Stimulated activated CD4-positive, alpha-beta T cell treated with anti-CD3 and anti-CD28 coated beads, TNF-alpha, amount 100 ng/mL, for 4 hours (primary cell): ENCODE measurements around the gene APAF1.

ENCODE experiments used
- DNase-seq, 3 experiments: peaks; one replicate each; pipeline ENCODE4 v3.0.0-alpha.2; 2020; ENCODE audit warnings: low read depth in 3 of 3

APAF1 gene

GRCh38 chr12:98671459-98671858 lies 26.4 kb downstream of the APAF1 start:
- no peak for DNase-seq

- DNase-seq = no peak
These were observed 29.8 kb downstream of the APAF1 start for GRCh38 chr12:98674841-98675240.

- no peak for DNase-seq
These were observed 33.3 kb downstream of the APAF1 start for GRCh38 chr12:98678236-98678945.

GRCh38 chr12:98678946-98679610 lies 34.0 kb downstream of the APAF1 start:
- DNase-seq = no peak

- no peak for DNase-seq
These were observed 34.5 kb downstream of the APAF1 start for GRCh38 chr12:98679611-98680005.

- DNase-seq = no peak
These were observed 39.1 kb downstream of the APAF1 start for GRCh38 chr12:98684199-98684598.

- no peak for DNase-seq
These were observed 41.5 kb downstream of the APAF1 start for GRCh38 chr12:98686603-98687002.

GRCh38 chr12:98691351-98691750 lies 46.3 kb downstream of the APAF1 start:
- DNase-seq = no peak

GRCh38 chr12:98696036-98696646 lies 51.1 kb downstream of the APAF1 start:
- DNase-seq = no peak

- DNase-seq = no peak
These were observed 52.1 kb downstream of the APAF1 start for GRCh38 chr12:98697209-98697608.

GRCh38 chr12:98698603-98699463 lies 53.7 kb downstream of the APAF1 start:
- peak in 1 of 3 experiments; percentile 7 for DNase-seq

GRCh38 chr12:98699586-98699985 lies 54.5 kb downstream of the APAF1 start:
- DNase-seq = no peak

GRCh38 chr12:98701166-98701565 lies 56.1 kb downstream of the APAF1 start:
- DNase-seq = no peak

GRCh38 chr12:98709022-98709421 lies 63.9 kb downstream of the APAF1 start:
- no peak for DNase-seq

GRCh38 chr12:98714426-98714825 lies 69.3 kb downstream of the APAF1 start:
- no peak for DNase-seq

- no peak for DNase-seq
These were observed 74.7 kb downstream of the APAF1 start for GRCh38 chr12:98719515-98720504.

- DNase-seq = no peak
These were observed 76.2 kb downstream of the APAF1 start for GRCh38 chr12:98721204-98721702.

GRCh38 chr12:98724384-98725155 lies 79.5 kb downstream of the APAF1 start:
- no peak for DNase-seq

GRCh38 chr12:98725476-98726247 lies 80.6 kb downstream of the APAF1 start:
- no peak for DNase-seq
